Right lobe of liver (tissue), 6 donors: ENCODE data around the gene PPP2R5C. TPM values are rescaled to one million over a fixed set of nuclear protein-coding genes. Genes with fewer than 3 reads are reported as not detected.
"Not testable (repeated sequence)": the region's sequence is repeated elsewhere in the genome, so short reads cannot be mapped to it uniquely, and the experiment has no call there.

Source experiments
- ATAC-seq, 4 donors: fragments of 200-7000 bp; cut with Tn5 transposase; one replicate each; pipeline ENCODE4 v1.9.1; 2020; ENCODE audit warnings: mild to moderate bottlenecking in 4 of 4, moderate library complexity in 4 of 4
- DNase-seq, 3 donors: peaks; one replicate each; pipeline ENCODE4 v3.0.0-alpha.2; 2020
- H3K27ac ChIP-seq, 3 donors: fragments of 200-600 bp; one replicate each; pipeline ENCODE4 v1.8.0; 2022
- H3K27me3 ChIP-seq, 2 donors: fragments of 200-600 bp; one replicate each; pipeline ENCODE4 v1.8.0; 2022
- H3K36me3 ChIP-seq, 4 donors: fragments of 200-600 bp; sonication (generic) in 1 of 4; one replicate each; pipeline versions ENCODE4 v1.5.1 to v1.8.0; 2017 to 2022; ENCODE audit warnings: control low read depth in 1 of 4
- H3K4me1 ChIP-seq, 4 donors: fragments of 200-600 bp; sonication (generic) in 1 of 4; one replicate each; pipeline versions ENCODE4 v1.5.1 to v1.8.0; 2017 to 2022; ENCODE audit warnings: control low read depth in 1 of 4
- H3K4me3 ChIP-seq, 3 donors: fragments of 200-600 bp; one replicate each; pipeline ENCODE4 v1.8.0; 2022
- H3K9me3 ChIP-seq, 4 donors: fragments of 200-600 bp; sonication (generic) in 1 of 4; one replicate each; pipeline versions ENCODE4 v1.5.1 to v1.8.0; 2017 to 2022; ENCODE audit warnings: control low read depth in 1 of 4
- CTCF ChIP-seq, 4 donors: fragments of 200-600 bp in 3 of 4; fragments of 450-650 bp in 1 of 4; IDR thresholded peaks; one replicate each; pipeline versions ENCODE4 v1.5.1 to v1.8.0; 2016 to 2022; ENCODE audit warnings: antibody characterized with exemption in 4 of 4, mild to moderate bottlenecking in 2 of 4
- POLR2A ChIP-seq: fragments of 450-650 bp; IDR thresholded peaks from one replicate; pipeline ENCODE4 v1.6.1; 2017; ENCODE audit warnings: antibody characterized with exemption, mild to moderate bottlenecking
- WGBS: methylation state at CpG from one replicate; pipeline ENCODE4 v1.1.6; 2018; ENCODE audit warnings: low coverage, low lambda C conversion rate; ENCODE audit not compliant: insufficient coverage; ENCODE audit errors: missing lambda C conversion rate; 5-methylcytosine and 5-hydroxymethylcytosine counted together
- intact Hi-C, 2 donors: fragments of 100-400 bp; cut with DNase I; formaldehyde crosslinking; loops; one replicate each; pipeline versions ENCODE4 v1.11.2 to v1.14.1; 2022
- total RNA-seq, 6 experiments: library from RNA; depleted of rRNA in 2 of 6; stranded (reverse); fragments of >200 nt in 2 of 6; fragmentation: NEBNext Ultra II Directional in 3 of 6; extraction: Animal tissue kit (Norgen Biotek cat#: 25700) in 3 of 6; gene quantifications; one replicate each; pipeline versions ENCODE4 v1.1.0 to v1.2.4, GENCODE V29; 2016 to 2023
- donor health status: DM: no; HTN: yes; CAD: no.
- donor health status: DM: no; HTN: no; CAD: no.
- donor health status: DM: no; HTN: no; CAD: no.
- donor health status: DM: no; HTN: yes; CAD: no.
- donor health status: DM: no; HTN: yes; CAD: no.

The PPP2R5C gene
- total RNA-seq, 6 experiments from 2014 or later: 44.9 to 74.5 (median 55.3) TPM

- peaks cover 0 to 8% (median 0%) of the 10 kb centered on the region in 4 donors for H3K4me1 ChIP-seq
- ATAC-seq (peak; percentile 81 to 92 (median 87)), DNase-seq (no peak)
- no peaks in the 10 kb centered on the region for H3K9me3 ChIP-seq
- H3K4me3 ChIP-seq: peak overlapping the region; percentile 14 to 33 (median 28)
- H3K36me3 ChIP-seq: no peaks in the 10 kb centered on the region
- TF ChIP-seq POLR2A (no peak), CTCF (IDR thresholded peaks at IDR 0.05) (no peak)
- H3K27ac ChIP-seq: peak overlapping the region; percentile 49 to 85 (median 71)
- H3K27me3 ChIP-seq: no peaks in the 10 kb centered on the region
- intact Hi-C loops: no loop called here
- WGBS: 10% methylated on average over 5 of the region's 5 CpGs
These were observed 30.5 kb downstream of the PPP2R5C start for GRCh38 chr14:101791919-101792572.

GRCh38 chr14:101796016-101796415 is 34.5 kb downstream of the PPP2R5C start:
- peaks cover 0 to 8% (median 0%) of the 10 kb centered on the region in 4 donors for H3K4me1 ChIP-seq
- TF ChIP-seq POLR2A: no peak
- TF ChIP-seq CTCF (IDR thresholded peaks at IDR 0.05): no peak
- H3K9me3 ChIP-seq: no peaks in the 10 kb centered on the region
- WGBS: 92% methylated on average over 6 of the region's 8 CpGs
- DNase-seq (no peak), ATAC-seq (no peak)
- H3K27ac ChIP-seq: no peak overlapping the region
- no peaks in the 10 kb centered on the region for H3K27me3 ChIP-seq
- H3K36me3 ChIP-seq: no peaks in the 10 kb centered on the region
- no peak overlapping the region for H3K4me3 ChIP-seq
- intact Hi-C loops: no loop called here

DNA sequence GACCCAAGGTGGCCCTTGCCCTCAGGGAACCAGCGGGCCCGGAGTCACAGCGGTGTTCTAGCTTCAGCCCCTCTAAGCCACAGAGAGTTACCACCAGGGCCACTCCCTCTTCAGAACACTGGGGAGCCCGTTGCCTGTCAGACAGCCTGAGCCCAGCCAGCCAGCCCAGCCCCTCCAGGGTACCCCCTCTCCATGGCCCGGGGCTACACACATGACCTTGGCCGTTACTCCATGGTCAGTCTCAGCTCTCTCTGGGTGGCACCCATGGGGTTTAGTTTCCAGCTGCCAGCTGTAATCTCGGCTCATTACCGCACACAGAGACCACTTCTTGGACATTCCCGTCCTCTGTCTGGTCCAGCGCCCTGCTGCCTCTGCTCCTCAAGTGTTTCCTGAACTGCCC is 35.0 kb downstream of the PPP2R5C start:
- intact Hi-C loops: no loop called here
- Histone ChIP-seq H3K27me3 (no peaks in the 10 kb centered on the region), H3K36me3 (no peaks in the 10 kb centered on the region), H3K4me3 (no peak overlapping the region), H3K9me3 (no peaks in the 10 kb centered on the region), H3K4me1 (peaks cover 0 to 7% (median 0%) of the 10 kb centered on the region in 4 donors), H3K27ac (no peak overlapping the region)
- WGBS: 96% methylated on average over 4 of the region's 10 CpGs
- ATAC-seq (peak in 1 of 4 donors; percentile 21), DNase-seq (no peak)
- TF ChIP-seq CTCF (IDR thresholded peaks at IDR 0.05) (no peak), POLR2A (no peak)

DNA sequence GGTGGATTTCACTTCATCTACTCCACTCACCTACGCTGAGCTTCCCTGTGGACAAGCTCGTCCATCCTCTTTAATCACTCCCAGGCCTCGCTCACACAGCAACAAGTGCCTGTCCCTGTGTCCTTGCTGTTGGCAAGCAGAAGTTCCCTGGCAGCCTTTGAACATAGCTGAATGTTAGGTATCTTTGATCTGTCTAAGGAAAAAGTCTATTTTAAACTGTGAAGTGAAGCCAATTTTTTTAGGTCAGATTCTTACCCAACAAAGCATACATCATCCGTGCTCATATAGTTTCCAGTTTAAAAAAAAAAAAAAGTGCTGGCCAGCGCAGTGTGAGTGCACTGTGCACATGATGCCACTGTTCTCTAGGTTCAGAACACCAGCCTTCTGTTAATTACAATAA is 36.3 kb downstream of the PPP2R5C start:
- no peaks in the 10 kb centered on the region for H3K36me3 ChIP-seq
- H3K4me3 ChIP-seq: no peak overlapping the region
- DNase-seq (no peak), ATAC-seq (peak in 2 of 4 donors; percentile 12 to 38)
- H3K27me3 ChIP-seq: no peaks in the 10 kb centered on the region
- TF ChIP-seq CTCF (IDR thresholded peaks at IDR 0.05) (no peak), POLR2A (no peak)
- no peaks in the 10 kb centered on the region for H3K9me3 ChIP-seq
- no peak overlapping the region for H3K27ac ChIP-seq
- 66% methylated on average over 3 of the region's 5 CpGs for WGBS
- H3K4me1 ChIP-seq: no peaks in the 10 kb centered on the region
- intact Hi-C loops: no loop called here

- H3K36me3 ChIP-seq, H3K9me3 ChIP-seq, H3K4me3 ChIP-seq, H3K27ac ChIP-seq, ATAC-seq, H3K27me3 ChIP-seq, DNase-seq, intact Hi-C loops: not testable (repeated sequence)
- peaks cover 0 to 14% (median 2%) of the 10 kb centered on the region in 4 donors for H3K4me1 ChIP-seq
- 73% methylated on average over 1 of the region's 1 CpG for WGBS
These were observed 42.9 kb downstream of the PPP2R5C start for GRCh38 chr14:101804373-101804772.

DNA sequence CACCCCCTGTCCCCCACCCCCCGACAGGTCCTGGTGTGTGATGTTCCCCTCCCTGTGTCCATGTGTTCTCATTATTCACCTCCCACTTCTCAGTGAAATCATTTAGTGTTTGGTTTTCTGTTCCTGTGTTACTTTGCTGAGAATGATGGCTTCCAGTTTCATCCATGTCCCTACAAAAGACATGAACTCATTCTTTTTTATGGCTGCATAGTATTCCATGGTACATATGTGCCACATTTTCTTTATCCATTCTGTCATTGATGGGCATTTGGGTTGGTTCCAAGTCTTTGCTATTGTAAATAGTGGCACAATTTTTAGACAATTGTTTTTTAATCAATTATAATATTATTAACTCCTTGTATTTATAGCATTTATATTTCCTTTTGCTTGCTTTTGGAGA is 44.7 kb downstream of the PPP2R5C start:
- H3K27ac ChIP-seq, H3K27me3 ChIP-seq, intact Hi-C loops, H3K9me3 ChIP-seq, ATAC-seq, H3K4me3 ChIP-seq, H3K36me3 ChIP-seq, DNase-seq: not testable (repeated sequence)
- peaks cover 0 to 20% (median 4%) of the 10 kb centered on the region in 4 donors for H3K4me1 ChIP-seq
- 90% methylated on average over 1 of the region's 1 CpG for WGBS
